Measurements from ENCODE around the gene EEPD1. TPM values are rescaled to one million over a fixed set of nuclear protein-coding genes. Genes with fewer than 3 reads are reported as not detected.
A peak's percentile ranks its signal among the peaks of the same experiment; 100 is the strongest.

EEPD1 gene
- total RNA-seq, 2 donors from 2014 or later = 21.9 to 30.1 TPM

DNA sequence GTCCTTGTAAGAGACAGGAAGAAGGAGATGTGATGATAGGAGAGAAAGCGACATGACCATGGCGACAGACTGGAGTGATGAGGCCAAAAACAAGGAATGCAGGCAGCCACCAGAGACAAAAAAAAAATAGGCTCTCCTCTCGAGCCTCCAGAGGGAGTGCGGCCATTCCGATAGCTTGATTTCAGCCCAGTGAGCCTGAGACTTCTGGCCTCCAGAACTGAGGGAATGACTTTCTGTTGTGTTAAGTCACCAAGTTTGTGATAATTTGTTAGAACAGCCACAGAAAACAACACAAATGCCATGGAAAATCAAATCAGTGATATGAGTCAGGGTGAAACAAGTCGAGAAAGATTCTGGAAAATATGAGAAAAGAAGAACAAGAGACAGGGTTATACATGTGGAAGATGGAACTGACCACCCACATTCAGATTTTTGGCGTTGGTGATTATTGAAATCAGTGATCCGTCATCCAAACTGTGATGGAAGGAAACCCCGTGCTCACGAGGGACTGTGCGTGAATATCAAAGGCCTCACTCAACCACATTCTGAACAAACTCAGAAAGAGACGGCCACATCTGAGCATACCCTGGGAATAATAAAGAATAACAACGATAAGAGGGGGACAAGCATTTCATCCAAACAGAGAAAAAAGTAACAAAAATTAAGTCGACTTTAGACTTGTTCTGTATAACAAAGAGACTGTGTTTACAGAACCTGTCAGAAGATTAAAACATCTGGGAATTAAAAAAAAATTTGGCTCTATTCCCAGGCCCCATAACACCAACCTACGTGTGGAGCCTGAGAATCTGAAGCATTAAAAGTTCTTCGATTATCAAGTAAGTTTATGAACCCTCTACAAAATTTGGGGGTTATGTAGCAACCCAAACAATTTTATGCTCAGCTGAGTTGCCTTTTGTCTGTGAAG, 72.1 kb downstream of the EEPD1 start:
- no peak for DNase-seq (ENCODE audit: low spot score)
- no peak overlapping the region for H3K4me3 ChIP-seq
- H3K4me1 ChIP-seq (replicated peaks) = no peaks in the 10 kb centered on the region
- H3K9me3 ChIP-seq = no peaks in the 10 kb centered on the region
- TF ChIP-seq POLR2A (IDR thresholded peaks at IDR 0.05) (no peak), POLR2AphosphoS5 (IDR thresholded peaks at IDR 0.05) (no peak)
- TF ChIP-seq, protein P1, sequence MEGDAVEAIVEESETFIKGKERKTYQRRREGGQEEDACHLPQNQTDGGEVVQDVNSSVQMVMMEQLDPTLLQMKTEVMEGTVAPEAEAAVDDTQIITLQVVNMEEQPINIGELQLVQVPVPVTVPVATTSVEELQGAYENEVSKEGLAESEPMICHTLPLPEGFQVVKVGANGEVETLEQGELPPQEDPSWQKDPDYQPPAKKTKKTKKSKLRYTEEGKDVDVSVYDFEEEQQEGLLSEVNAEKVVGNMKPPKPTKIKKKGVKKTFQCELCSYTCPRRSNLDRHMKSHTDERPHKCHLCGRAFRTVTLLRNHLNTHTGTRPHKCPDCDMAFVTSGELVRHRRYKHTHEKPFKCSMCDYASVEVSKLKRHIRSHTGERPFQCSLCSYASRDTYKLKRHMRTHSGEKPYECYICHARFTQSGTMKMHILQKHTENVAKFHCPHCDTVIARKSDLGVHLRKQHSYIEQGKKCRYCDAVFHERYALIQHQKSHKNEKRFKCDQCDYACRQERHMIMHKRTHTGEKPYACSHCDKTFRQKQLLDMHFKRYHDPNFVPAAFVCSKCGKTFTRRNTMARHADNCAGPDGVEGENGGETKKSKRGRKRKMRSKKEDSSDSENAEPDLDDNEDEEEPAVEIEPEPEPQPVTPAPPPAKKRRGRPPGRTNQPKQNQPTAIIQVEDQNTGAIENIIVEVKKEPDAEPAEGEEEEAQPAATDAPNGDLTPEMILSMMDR (IDR thresholded peaks at IDR 0.05) = no peak
- 54% methylated on average over 16 of the region's 16 CpGs for WGBS
- H3K36me3 ChIP-seq = no peaks in the 10 kb centered on the region
- peak overlapping the region; percentile 17 to 31 for H3K27ac ChIP-seq
- no peaks in the 10 kb centered on the region for H3K27me3 ChIP-seq (replicated peaks; ENCODE audit: insufficient read depth)
- intact Hi-C loops (cut with DNase I) = no loop called here

GRCh38 chr7:36226151-36226550, 73.1 kb downstream of the EEPD1 start:
- Histone ChIP-seq H3K9me3 (no peaks in the 10 kb centered on the region), H3K27ac (peak overlapping the region in 1 of 2 donors; percentile 40), H3K4me3 (no peak overlapping the region), H3K36me3 (no peaks in the 10 kb centered on the region), H3K4me1 (replicated peaks) (no peaks in the 10 kb centered on the region), H3K27me3 (replicated peaks; ENCODE audit: insufficient read depth) (no peaks in the 10 kb centered on the region)
- TF ChIP-seq, protein P1 (IDR thresholded peaks at IDR 0.05) = no peak
- TF ChIP-seq POLR2A (IDR thresholded peaks at IDR 0.05) = no peak
- TF ChIP-seq POLR2AphosphoS5 (IDR thresholded peaks at IDR 0.05) = no peak
- WGBS = 87% methylated on average over 7 of the region's 7 CpGs
- DNase-seq (ENCODE audit: low spot score) = no peak
- intact Hi-C loops (cut with DNase I) = no loop called here

- Histone ChIP-seq H3K4me3 (no peak overlapping the region), H3K36me3 (no peaks in the 10 kb centered on the region), H3K27me3 (replicated peaks; ENCODE audit: insufficient read depth) (no peaks in the 10 kb centered on the region), H3K9me3 (no peaks in the 10 kb centered on the region), H3K4me1 (replicated peaks) (peaks cover under 1% of the 10 kb centered on the region), H3K27ac (peak overlapping the region; percentile 40 to 65)
- peak; percentile 46 for DNase-seq (ENCODE audit: low spot score)
- intact Hi-C loops (cut with DNase I) = no loop called here
- TF ChIP-seq POLR2A (IDR thresholded peaks at IDR 0.05) (no peak), POLR2AphosphoS5 (IDR thresholded peaks at IDR 0.05) (peak; percentile 75)
- WGBS = 19% methylated on average over 5 of the region's 5 CpGs
Observed at GRCh38 chr7:36227223-36227622, 74.2 kb downstream of the EEPD1 start.

DNA sequence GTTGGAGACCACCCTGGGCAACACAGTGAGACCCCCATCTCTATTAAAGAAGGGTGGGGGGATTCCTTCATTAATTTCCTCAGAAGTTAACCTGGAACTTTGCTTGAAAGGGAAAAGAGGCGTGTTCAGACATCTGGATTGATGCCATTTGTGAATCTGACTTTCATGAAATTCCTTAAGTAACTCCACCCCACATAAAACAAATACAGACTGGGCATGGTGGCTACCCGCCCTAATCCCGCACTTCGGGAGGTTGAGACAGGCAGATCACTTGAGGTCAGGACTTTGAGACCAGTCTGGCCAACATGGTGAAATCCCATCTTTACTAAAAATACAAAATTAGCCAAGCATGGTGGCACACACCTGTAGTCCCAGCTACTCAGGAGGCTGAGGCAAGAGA, 75.0 kb downstream of the EEPD1 start:
- intact Hi-C loops (cut with DNase I) = no loop called here
- Histone ChIP-seq H3K4me1 (replicated peaks) (peaks cover 6% of the 10 kb centered on the region), H3K27ac (peak overlapping the region; percentile 34 to 65)

DNA sequence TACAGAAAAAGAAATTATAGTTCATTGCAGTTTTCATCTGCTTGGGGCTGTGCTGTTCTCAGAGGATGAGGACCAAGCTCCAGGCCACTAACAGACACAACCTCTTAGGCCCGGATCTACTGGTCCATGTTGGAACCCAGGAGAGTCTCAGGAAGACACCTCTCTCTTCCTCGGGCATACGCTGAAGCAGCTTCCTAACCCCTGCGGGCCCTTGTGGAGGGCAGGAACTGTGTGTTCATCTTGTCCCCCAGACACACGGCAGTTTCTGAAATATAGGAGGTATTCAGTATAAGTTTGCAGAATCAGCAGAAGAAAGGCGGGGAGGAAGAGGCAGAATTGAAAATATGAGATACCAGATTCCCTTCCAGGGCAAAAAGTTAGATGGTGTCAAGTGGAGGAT, 78.4 kb downstream of the EEPD1 start:
- Histone ChIP-seq H3K4me1 (replicated peaks) (peaks cover 6% of the 10 kb centered on the region), H3K4me3 (no peak overlapping the region), H3K9me3 (no peaks in the 10 kb centered on the region), H3K27ac (peak overlapping the region in 1 of 2 donors; percentile 11), H3K36me3 (no peaks in the 10 kb centered on the region), H3K27me3 (replicated peaks; ENCODE audit: insufficient read depth) (no peaks in the 10 kb centered on the region)
- 82% methylated on average over 6 of the region's 6 CpGs for WGBS
- TF ChIP-seq POLR2A (IDR thresholded peaks at IDR 0.05) = no peak
- TF ChIP-seq, protein P1 (IDR thresholded peaks at IDR 0.05) = no peak
- intact Hi-C loops (cut with DNase I) = loop anchor here (5.0 kb wide), 1 partner anchor 46 kb away; no protein-coding TSS in a partner anchor
- DNase-seq (ENCODE audit: low spot score) = no peak

More for the DNA sequence above, 75.0 kb downstream of the EEPD1 start:
- Histone ChIP-seq H3K27me3 (replicated peaks; ENCODE audit: insufficient read depth) (no peaks in the 10 kb centered on the region), H3K36me3 (no peaks in the 10 kb centered on the region), H3K4me3 (no peak overlapping the region), H3K9me3 (no peaks in the 10 kb centered on the region)
- 68% methylated on average over 4 of the region's 4 CpGs for WGBS
- TF ChIP-seq POLR2AphosphoS5 (IDR thresholded peaks at IDR 0.05) (no peak), POLR2A (IDR thresholded peaks at IDR 0.05) (no peak)
- TF ChIP-seq, protein P1 (IDR thresholded peaks at IDR 0.05) = no peak
- no peak for DNase-seq (ENCODE audit: low spot score)
